ENCODE measurements around the gene ERBB4. TPM values are rescaled to one million over a fixed set of nuclear protein-coding genes. Genes with fewer than 3 reads are reported as not detected.

ERBB4 gene
- total RNA-seq, 4 donors from 2014 or later = 0.04 to 0.57 (median 0.35) TPM; not detected in 1

GRCh38 chr2:211981451-211981850, 557.2 kb downstream of the ERBB4 start:
- Histone ChIP-seq H3K4me3 (no peak overlapping the region), H3K4me1 (no peaks in the 10 kb centered on the region), H3K9me3 (no peaks in the 10 kb centered on the region), H3K27me3 (no peaks in the 10 kb centered on the region), H3K27ac (no peak overlapping the region), H3K36me3 (no peaks in the 10 kb centered on the region)
- TF ChIP-seq CTCF (IDR thresholded peaks at IDR 0.05) (no peak), POLR2A (IDR thresholded peaks at IDR 0.05) (no peak)
- WGBS, 2 donors = 13 to 40% methylated on average over 1 of the region's 1 CpG
- intact Hi-C loops (cut with DNase I) = no loop called here
- no peak for DNase-seq

- no peak overlapping the region for H3K27ac ChIP-seq
- no peak overlapping the region for H3K4me3 ChIP-seq
- no peaks in the 10 kb centered on the region for H3K9me3 ChIP-seq
- no peaks in the 10 kb centered on the region for H3K36me3 ChIP-seq
- no peak for TF ChIP-seq CTCF (IDR thresholded peaks at IDR 0.05)
- no peak for TF ChIP-seq POLR2A (IDR thresholded peaks at IDR 0.05)
- intact Hi-C loops (cut with DNase I) = no loop called here
- no peaks in the 10 kb centered on the region for H3K27me3 ChIP-seq
- no peak for DNase-seq
- 70 to 88% methylated on average over 1 of the region's 1 CpG for WGBS, 2 donors
- no peaks in the 10 kb centered on the region for H3K4me1 ChIP-seq
Measured at GRCh38 chr2:211976076-211976475, 562.5 kb downstream of the ERBB4 start.

GRCh38 chr2:211967234-211967633, 571.4 kb downstream of the ERBB4 start:
- TF ChIP-seq CTCF (IDR thresholded peaks at IDR 0.05) (no peak), POLR2A (IDR thresholded peaks at IDR 0.05) (no peak)
- DNase-seq = no peak
- no peak overlapping the region for H3K4me3 ChIP-seq
- no peaks in the 10 kb centered on the region for H3K36me3 ChIP-seq
- WGBS, 2 donors = 67 to 70% methylated on average over 1 of the region's 1 CpG
- H3K9me3 ChIP-seq = no peaks in the 10 kb centered on the region
- intact Hi-C loops (cut with DNase I) = no loop called here
- H3K27ac ChIP-seq = no peak overlapping the region
- H3K27me3 ChIP-seq = no peaks in the 10 kb centered on the region
- no peaks in the 10 kb centered on the region for H3K4me1 ChIP-seq

- no peaks in the 10 kb centered on the region for H3K36me3 ChIP-seq
- no peak for DNase-seq
- 64 to 83% methylated on average over 1 of the region's 1 CpG for WGBS, 2 donors
- H3K27me3 ChIP-seq = no peaks in the 10 kb centered on the region
- H3K4me1 ChIP-seq = no peaks in the 10 kb centered on the region
- no peak for TF ChIP-seq POLR2A (IDR thresholded peaks at IDR 0.05)
- no peak for TF ChIP-seq CTCF (IDR thresholded peaks at IDR 0.05)
- H3K27ac ChIP-seq = no peak overlapping the region
- H3K4me3 ChIP-seq = no peak overlapping the region
- intact Hi-C loops (cut with DNase I) = no loop called here
- H3K9me3 ChIP-seq = no peaks in the 10 kb centered on the region
Measured at GRCh38 chr2:211963969-211964368, 574.6 kb downstream of the ERBB4 start.

GRCh38 chr2:211957799-211958198, 580.8 kb downstream of the ERBB4 start:
- Histone ChIP-seq H3K4me3 (no peak overlapping the region), H3K27me3 (no peaks in the 10 kb centered on the region), H3K4me1 (no peaks in the 10 kb centered on the region), H3K27ac (no peak overlapping the region), H3K9me3 (no peaks in the 10 kb centered on the region), H3K36me3 (no peaks in the 10 kb centered on the region)
- intact Hi-C loops (cut with DNase I) = no loop called here
- TF ChIP-seq CTCF (IDR thresholded peaks at IDR 0.05) (no peak), POLR2A (IDR thresholded peaks at IDR 0.05) (no peak)
- no peak for DNase-seq
- WGBS, 2 donors = 44 to 73% methylated on average over 1 of the region's 1 CpG

Measured in esophagus squamous epithelium (tissue), 5 donors.